H1 (cell line): ENCODE results near the gene DNAJC2. TPM values are rescaled to one million over a fixed set of nuclear protein-coding genes. Genes with fewer than 3 reads are reported as not detected.
"Not testable (repeated sequence)": the region's sequence is repeated elsewhere in the genome, so short reads cannot be mapped to it uniquely, and the experiment has no call there.

Source experiments
- CTCF ChIA-PET: fragments of 300-600 bp; sonication (Branson Sonifier 250); formaldehyde crosslinking; loops from one replicate; lab custom pipeline; 2021; ENCODE audit not compliant: partially characterized antibody; lab: Charles Lee
- POLR2A ChIA-PET: fragments of 300-600 bp; sonication (Branson Sonifier 250); formaldehyde crosslinking; loops from one replicate; lab custom pipeline; 2021; ENCODE audit warnings: inconsistent platforms; ENCODE audit not compliant: partially characterized antibody; lab: Charles Lee
- DNase-seq, 2 experiments: peaks; one replicate each; pipeline versions ENCODE4 v3.0.0 to v3.0.0-alpha.2; 2010 to 2022; ENCODE audit warnings: low spot score in 2 of 2, low read depth in 1 of 2, mixed read lengths in 1 of 2
- FAIRE-seq: peaks from 2 replicates; lab custom pipeline; 2011; peaks lifted over from hg19 to GRCh38; lab: Jason Lieb, UNC
- H2AFZ ChIP-seq: 2 replicates; pipeline ENCODE4 v1.8.1; 2012; ENCODE audit warnings: low read length, inconsistent platforms
- H2AK5ac ChIP-seq: 2 replicates; pipeline ENCODE4 v1.6.1; 2013; ENCODE audit warnings: low read depth, low read length
- H2BK120ac ChIP-seq: replicated peaks from 2 replicates; pipeline ENCODE3; 2013; ENCODE audit warnings: low read depth, low read length, inconsistent platforms
- H2BK12ac ChIP-seq: 2 replicates; pipeline ENCODE4 v1.6.1; 2013; ENCODE audit warnings: low read depth, low read length
- H2BK15ac ChIP-seq: 2 replicates; pipeline ENCODE4 v1.6.1; 2013; ENCODE audit warnings: low read length
- H2BK20ac ChIP-seq: 2 replicates; pipeline ENCODE4 v1.6.1; 2013; ENCODE audit warnings: low read length
- H2BK5ac ChIP-seq: 2 replicates; pipeline ENCODE4 v1.6.1; 2013; ENCODE audit warnings: low read depth, low read length
- H3K14ac ChIP-seq: 2 replicates; pipeline ENCODE4 v1.6.1; 2013; ENCODE audit warnings: inconsistent platforms; ENCODE audit not compliant: insufficient read length
- H3K18ac ChIP-seq: 2 replicates; pipeline ENCODE4 v1.6.1; 2013; ENCODE audit warnings: low read length; ENCODE audit errors: extremely low read depth
- H3K23ac ChIP-seq: 2 replicates; pipeline ENCODE4 v1.6.1; 2013; ENCODE audit warnings: inconsistent platforms; ENCODE audit not compliant: insufficient read length
- H3K23me2 ChIP-seq: 2 replicates; pipeline ENCODE4 v1.6.1; 2013; ENCODE audit warnings: low read depth, low read length
- H3K27ac ChIP-seq: 2 replicates; pipeline ENCODE4 v1.6.1; 2011; ENCODE audit warnings: low read depth, low read length, inconsistent platforms
- H3K27me3 ChIP-seq, 4 experiments: replicated peaks in 1 of 4; 1 replicate in 1 of 4; 2 replicates in 3 of 4; pipeline versions ENCODE4 v1.6.1 to v1.8.1; 2011 to 2013; ENCODE audit warnings: low read length in 3 of 4, mild to moderate bottlenecking in 3 of 4, inconsistent platforms in 2 of 4, mixed read lengths in 2 of 4, moderate library complexity in 1 of 4; ENCODE audit not compliant: control insufficient read depth in 3 of 4, insufficient read depth in 3 of 4; ENCODE audit errors: extremely low read depth in 1 of 4
- H3K36me3 ChIP-seq, 4 experiments: 2 replicates each; pipeline versions ENCODE4 v1.6.1 to v1.8.1; 2011 to 2013; ENCODE audit warnings: mild to moderate bottlenecking in 4 of 4, low read length in 3 of 4, moderate library complexity in 2 of 4, control low read depth in 1 of 4, inconsistent platforms in 1 of 4; ENCODE audit not compliant: insufficient read depth in 4 of 4, control insufficient read depth in 2 of 4
- H3K4ac ChIP-seq: replicated peaks from 2 replicates; pipeline ENCODE3; 2013; ENCODE audit warnings: low read length, low read depth, mixed read lengths, inconsistent platforms; ENCODE audit not compliant: insufficient read length
- H3K4me1 ChIP-seq, 4 experiments: replicated peaks in 1 of 4; 1 replicate in 1 of 4; 2 replicates in 3 of 4; pipeline versions ENCODE4 v1.6.1 to v1.8.1; 2011 to 2013; ENCODE audit warnings: low read length in 3 of 4, inconsistent platforms in 2 of 4, mixed read lengths in 1 of 4; ENCODE audit not compliant: insufficient read depth in 4 of 4, control insufficient read depth in 3 of 4
- H3K4me2 ChIP-seq, 2 experiments: 2 replicates each; pipeline versions ENCODE4 v1.6.1 to v1.8.1; 2011 to 2013; ENCODE audit warnings: low read depth in 2 of 2, low read length in 2 of 2, control low read depth in 1 of 2, inconsistent platforms in 1 of 2, mild to moderate bottlenecking in 1 of 2; ENCODE audit not compliant: insufficient read depth in 1 of 2
- H3K4me3 ChIP-seq, 4 experiments: fragments of 200-600, 300-600 bp in 1 of 4; sonication (generic), shearing (Covaris generic), sonication (Bioruptor Twin) in 1 of 4; 2 replicates each; pipeline versions ENCODE4 v1.5.1 to v1.8.1; 2011 to 2016; ENCODE audit warnings: low read length in 4 of 4, low read depth in 3 of 4, control low read depth in 2 of 4, inconsistent platforms in 2 of 4, mild to moderate bottlenecking in 2 of 4, mixed read lengths in 1 of 4, moderate library complexity in 1 of 4; ENCODE audit not compliant: insufficient read depth in 2 of 4; ENCODE audit errors: extremely low read depth in 1 of 4
- H3K56ac ChIP-seq: replicated peaks from 2 replicates; pipeline ENCODE3; 2013; ENCODE audit warnings: low read depth, mild to moderate bottlenecking, mixed read lengths, low read length, inconsistent platforms; ENCODE audit not compliant: insufficient read length
- H3K79me1 ChIP-seq: 2 replicates; pipeline ENCODE4 v1.6.1; 2013; ENCODE audit warnings: low read depth, low read length, control low read depth
- H3K79me2 ChIP-seq, 2 experiments: 2 replicates each; pipeline versions ENCODE4 v1.6.1 to v1.8.1; 2012 to 2013; ENCODE audit warnings: low read length in 2 of 2, mild to moderate bottlenecking in 2 of 2, inconsistent platforms in 1 of 2; ENCODE audit not compliant: insufficient read depth in 2 of 2, control insufficient read depth in 1 of 2
- H3K9ac ChIP-seq, 4 experiments: replicated peaks in 1 of 4; 1 replicate in 1 of 4; 2 replicates in 3 of 4; pipeline versions ENCODE4 v1.6.1 to v1.8.1; 2011 to 2013; ENCODE audit warnings: low read depth in 3 of 4, low read length in 3 of 4, control low read depth in 2 of 4, mild to moderate bottlenecking in 2 of 4, moderate library complexity in 2 of 4, inconsistent platforms in 1 of 4; ENCODE audit errors: extremely low read depth in 1 of 4
- H3K9me3 ChIP-seq, 2 experiments: 2 replicates each; pipeline versions ENCODE4 v1.6.1 to v1.8.1; 2012 to 2013; ENCODE audit warnings: mild to moderate bottlenecking in 2 of 2, moderate library complexity in 2 of 2, control low read depth in 1 of 2, inconsistent platforms in 1 of 2, low read depth in 1 of 2, low read length in 1 of 2, mixed read lengths in 1 of 2; ENCODE audit not compliant: insufficient read depth in 2 of 2
- H4K20me1 ChIP-seq, 2 experiments: replicated peaks in 1 of 2; 2 replicates each; pipeline versions ENCODE3 to v1.8.1; 2011 to 2013; ENCODE audit warnings: inconsistent platforms in 2 of 2, low read length in 2 of 2, mild to moderate bottlenecking in 1 of 2; ENCODE audit not compliant: insufficient read depth in 2 of 2, control insufficient read depth in 1 of 2
- H4K5ac ChIP-seq: 2 replicates; pipeline ENCODE4 v1.6.1; 2013; ENCODE audit warnings: low read length, low read depth, mixed read lengths, inconsistent platforms; ENCODE audit not compliant: insufficient read length
- H4K8ac ChIP-seq: 2 replicates; pipeline ENCODE4 v1.8.0; 2013; ENCODE audit warnings: mild to moderate bottlenecking, moderate library complexity, low read length, inconsistent platforms; ENCODE audit not compliant: insufficient read depth; ENCODE audit errors: extremely low read depth
- H4K91ac ChIP-seq: replicated peaks from 2 replicates; pipeline ENCODE3; 2013; ENCODE audit warnings: low read length, mixed read lengths, inconsistent platforms; ENCODE audit not compliant: insufficient read length
- WGBS, 2 experiments: shearing (Covaris generic) in 1 of 2; methylation state at CpG; one replicate each; pipeline versions ENCODE4 v1.1.6 to v1.1.7; 2013 to 2015; ENCODE audit warnings: low lambda C conversion rate in 2 of 2, mixed read lengths in 2 of 2, inconsistent platforms in 1 of 2, low coverage in 1 of 2, missing lambda C conversion rate in 1 of 2; ENCODE audit not compliant: insufficient replicate concordance in 2 of 2, insufficient coverage in 1 of 2, insufficient read length in 1 of 2; ENCODE audit errors: extremely low coverage in 1 of 2, missing lambda C conversion rate in 1 of 2; 5-methylcytosine and 5-hydroxymethylcytosine counted together
- polyA plus RNA-seq, 7 experiments: library from polyadenylated mRNA; depleted of rRNA in 3 of 7; stranded (reverse) in 5 of 7; unstranded in 2 of 7; fragments of >200 nt in 5 of 7; fragments of 200-250 nt in 2 of 7; gene quantifications; 1 replicate in 5 of 7; 2 replicates in 1 of 7; 4 replicates in 1 of 7; pipeline versions ENCODE4 v1.2.1 to v1.2.3, GENCODE V29; 2011 to 2013; ENCODE audit warnings: missing spikeins in 2 of 7, mixed read lengths in 2 of 7
- total RNA-seq: library from RNA; stranded (reverse); fragmentation: NEBNext Ultra II Directional; extraction: Animal tissue kit (Norgen Biotek cat#: 25700); gene quantifications from 2 replicates; pipeline ENCODE4 v1.2.1, GENCODE V29; 2021

Gene DNAJC2
- total and polyA plus RNA-seq, 2 of the 8 experiments (the other 6 are each of a cell fraction or from before 2014, with no cell fraction given): 9.8 to 42.2 TPM

DNA sequence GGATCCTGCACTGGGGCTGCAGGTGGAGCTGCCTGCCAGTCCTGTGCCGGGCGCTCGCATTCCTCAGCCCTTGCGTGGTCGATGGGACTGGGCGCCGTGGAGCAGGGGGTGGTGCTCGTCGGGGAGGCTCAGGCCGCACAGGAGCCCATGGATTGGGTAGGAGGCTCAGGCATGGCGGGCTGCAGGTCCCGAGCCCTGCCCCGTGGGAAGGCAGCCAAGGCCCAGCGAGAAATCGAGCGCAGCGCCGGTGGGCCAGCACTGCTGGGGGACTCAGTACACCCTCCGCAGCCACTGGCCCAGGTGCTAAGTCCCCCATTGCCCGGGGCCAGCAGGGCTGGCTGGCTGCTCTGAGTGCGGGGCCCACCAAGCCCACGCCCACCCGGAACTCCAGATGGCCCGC is 69.7 kb downstream of the DNAJC2 start:
- H4K91ac ChIP-seq, H3K4ac ChIP-seq, H4K5ac ChIP-seq, H3K79me2 ChIP-seq, H2BK120ac ChIP-seq, H3K9me3 ChIP-seq, H2AFZ ChIP-seq, H3K23me2 ChIP-seq, H3K23ac ChIP-seq, H2AK5ac ChIP-seq, DNase-seq, H4K20me1 ChIP-seq, H3K27me3 ChIP-seq, H2BK20ac ChIP-seq, H3K4me1 ChIP-seq, H2BK12ac ChIP-seq, H3K79me1 ChIP-seq, POLR2A ChIA-PET, H4K8ac ChIP-seq, H3K4me2 ChIP-seq, H3K56ac ChIP-seq, H3K27ac ChIP-seq, H3K36me3 ChIP-seq, FAIRE-seq, CTCF ChIA-PET, H3K14ac ChIP-seq, H3K4me3 ChIP-seq, H2BK5ac ChIP-seq, H3K9ac ChIP-seq, H3K18ac ChIP-seq, H2BK15ac ChIP-seq: not testable (repeated sequence)
- 91% methylated on average over 6 of the region's 24 CpGs; no CpG with 5 or more reads in 1 of the 2 experiments for WGBS, 2 experiments
